Gastroesophageal sphincter (tissue), 3 donors: ENCODE measurements around the gene LARGE1.

Experiments
- EP300 ChIP-seq: sonication (generic); formaldehyde crosslinking; IDR thresholded peaks from one replicate; pipeline ENCODE4 v1.6.1; 2017; ENCODE audit warnings: antibody characterized with exemption, mild to moderate bottlenecking
- POLR2A ChIP-seq, 2 donors: fragments of 450-650 bp; IDR thresholded peaks; one replicate each; pipeline ENCODE4 v1.6.1; 2017; ENCODE audit warnings: antibody characterized with exemption in 2 of 2, mild to moderate bottlenecking in 2 of 2, moderate library complexity in 1 of 2
- POLR2AphosphoS5 ChIP-seq: sonication (generic); formaldehyde crosslinking; IDR thresholded peaks from one replicate; pipeline ENCODE4 v1.6.1; 2017; ENCODE audit warnings: antibody characterized with exemption
- TF ChIP-seq, protein P1 (sequence below), 4 experiments: fragments of 200-600 bp in 2 of 4; fragments of 450-650 bp in 2 of 4; sonication (generic) in 1 of 4; IDR thresholded peaks; one replicate each; pipeline ENCODE4 v1.5.1; 2017 to 2019; ENCODE audit warnings: antibody characterized with exemption in 4 of 4, mild to moderate bottlenecking in 2 of 4, moderate library complexity in 2 of 4

DNA sequence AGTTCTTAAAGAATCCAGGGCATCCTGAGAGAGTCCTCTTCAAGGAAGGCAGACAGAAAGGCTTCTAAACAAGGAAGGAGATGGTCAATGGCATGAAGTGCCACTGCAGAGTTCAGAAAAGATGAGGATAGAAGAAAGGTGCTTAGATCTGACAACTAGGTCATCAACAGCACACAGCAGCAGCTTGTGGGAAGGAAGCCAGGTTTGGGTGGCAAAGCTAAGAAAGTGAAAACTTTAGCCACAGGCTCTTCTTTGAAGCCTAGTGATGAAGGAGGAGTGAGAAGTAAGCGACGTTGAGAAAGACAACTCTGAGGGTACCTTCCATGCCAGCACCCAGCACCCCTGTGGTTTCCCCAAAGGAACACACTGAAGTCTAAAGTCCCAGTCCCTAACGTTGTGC lies 92.0 kb downstream of the LARGE1 start:
- TF ChIP-seq, protein P1, sequence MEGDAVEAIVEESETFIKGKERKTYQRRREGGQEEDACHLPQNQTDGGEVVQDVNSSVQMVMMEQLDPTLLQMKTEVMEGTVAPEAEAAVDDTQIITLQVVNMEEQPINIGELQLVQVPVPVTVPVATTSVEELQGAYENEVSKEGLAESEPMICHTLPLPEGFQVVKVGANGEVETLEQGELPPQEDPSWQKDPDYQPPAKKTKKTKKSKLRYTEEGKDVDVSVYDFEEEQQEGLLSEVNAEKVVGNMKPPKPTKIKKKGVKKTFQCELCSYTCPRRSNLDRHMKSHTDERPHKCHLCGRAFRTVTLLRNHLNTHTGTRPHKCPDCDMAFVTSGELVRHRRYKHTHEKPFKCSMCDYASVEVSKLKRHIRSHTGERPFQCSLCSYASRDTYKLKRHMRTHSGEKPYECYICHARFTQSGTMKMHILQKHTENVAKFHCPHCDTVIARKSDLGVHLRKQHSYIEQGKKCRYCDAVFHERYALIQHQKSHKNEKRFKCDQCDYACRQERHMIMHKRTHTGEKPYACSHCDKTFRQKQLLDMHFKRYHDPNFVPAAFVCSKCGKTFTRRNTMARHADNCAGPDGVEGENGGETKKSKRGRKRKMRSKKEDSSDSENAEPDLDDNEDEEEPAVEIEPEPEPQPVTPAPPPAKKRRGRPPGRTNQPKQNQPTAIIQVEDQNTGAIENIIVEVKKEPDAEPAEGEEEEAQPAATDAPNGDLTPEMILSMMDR (IDR thresholded peaks at IDR 0.05), result no peak
- TF ChIP-seq POLR2A (IDR thresholded peaks at IDR 0.05) (no peak), POLR2AphosphoS5 (no peak), EP300 (no peak)
